IMR-90 (cell line): ENCODE measurements around the gene LILRA1. TPM values are rescaled to one million over a fixed set of nuclear protein-coding genes. Genes with fewer than 3 reads are reported as not detected.

Source experiments
- ATAC-seq: fragments of 200-7000 bp; cut with Tn5 transposase; 2 replicates; pipeline ENCODE4 v1.9.1; 2020; ENCODE audit warnings: low read depth, mild to moderate bottlenecking, moderate library complexity
- BruUV-seq: library from RNA; stranded (reverse); fragments of 400-500 nt; replicated peaks from 2 replicates; lab custom pipeline; 2021; lab: Mats Ljungman, UMichigan
- CTCF ChIA-PET: fragments of 300-600 bp; formaldehyde crosslinking; extraction: SDS; loops from one replicate; lab custom pipeline; 2021; ENCODE audit warnings: antibody characterized with exemption; lab: Yijun Ruan, JAX
- POLR2A ChIA-PET: fragments of 300-600 bp; sonication (Branson Sonifier 250); formaldehyde crosslinking; loops from one replicate; lab custom pipeline; 2022; ENCODE audit warnings: antibody characterized with exemption; ENCODE audit not compliant: unreplicated experiment; lab: Charles Lee
- DNase-seq: peaks from one replicate; pipeline ENCODE4 v3.0.0; 2013
- H2AFZ ChIP-seq: replicated peaks from 2 replicates; pipeline ENCODE3; 2013; ENCODE audit warnings: low read length, mild to moderate bottlenecking; ENCODE audit not compliant: poor library complexity
- H2AK5ac ChIP-seq: 2 replicates; pipeline ENCODE4 v1.6.1; 2013; ENCODE audit warnings: low read depth, low read length, inconsistent platforms
- H2AK9ac ChIP-seq: replicated peaks from 2 replicates; pipeline ENCODE3; 2013; ENCODE audit warnings: mild to moderate bottlenecking, low read depth, low read length, moderate library complexity; ENCODE audit not compliant: poor library complexity
- H2BK120ac ChIP-seq: 2 replicates; pipeline ENCODE4 v1.6.1; 2013; ENCODE audit warnings: low read depth, low read length, inconsistent platforms
- H2BK15ac ChIP-seq: 3 replicates; pipeline ENCODE4 v1.6.1; 2013; ENCODE audit warnings: low read depth, low read length, inconsistent platforms
- H2BK20ac ChIP-seq: 2 replicates; pipeline ENCODE4 v1.6.1; 2013; ENCODE audit warnings: low read depth, mild to moderate bottlenecking, inconsistent platforms, low read length, moderate library complexity
- H2BK5ac ChIP-seq: 2 replicates; pipeline ENCODE4 v1.6.1; 2013; ENCODE audit warnings: mild to moderate bottlenecking, low read depth, low read length, inconsistent platforms; ENCODE audit not compliant: poor library complexity, severe bottlenecking
- H3K14ac ChIP-seq: replicated peaks from 2 replicates; pipeline ENCODE4 v1.6.1; 2013; ENCODE audit warnings: low read depth, low read length, inconsistent platforms
- H3K18ac ChIP-seq: 2 replicates; pipeline ENCODE4 v1.6.1; 2013; ENCODE audit warnings: low read depth, low read length, control low read depth
- H3K23ac ChIP-seq: 2 replicates; pipeline ENCODE4 v1.6.1; 2013; ENCODE audit warnings: low read depth, low read length, inconsistent platforms
- H3K27ac ChIP-seq: 2 replicates; pipeline ENCODE4 v1.5.1; 2013; ENCODE audit warnings: mild to moderate bottlenecking, control low read depth, low read length; ENCODE audit not compliant: insufficient read depth
- H3K27me3 ChIP-seq: 2 replicates; pipeline ENCODE4 v1.6.1; 2013; ENCODE audit warnings: low read length; ENCODE audit not compliant: control insufficient read depth, insufficient read depth
- H3K36me3 ChIP-seq: 2 replicates; pipeline ENCODE4 v1.6.1; 2013; ENCODE audit warnings: low read length, mixed read lengths; ENCODE audit not compliant: control insufficient read depth, insufficient read depth
- H3K4ac ChIP-seq: 2 replicates; pipeline ENCODE4 v1.6.1; 2013; ENCODE audit warnings: low read depth, low read length, inconsistent platforms
- H3K4me1 ChIP-seq: 2 replicates; pipeline ENCODE4 v1.6.1; 2013; ENCODE audit warnings: low read length, mixed read lengths; ENCODE audit not compliant: control insufficient read depth, insufficient read depth
- H3K4me2 ChIP-seq: 2 replicates; pipeline ENCODE4 v1.6.1; 2013; ENCODE audit warnings: low read depth, mild to moderate bottlenecking, control low read depth, low read length, moderate library complexity
- H3K4me3 ChIP-seq: 2 replicates; pipeline ENCODE4 v1.5.1; 2013; ENCODE audit warnings: low read depth, mild to moderate bottlenecking, control low read depth, low read length, moderate library complexity; ENCODE audit not compliant: insufficient read depth
- H3K56ac ChIP-seq: 2 replicates; pipeline ENCODE4 v1.6.1; 2013; ENCODE audit warnings: low read length, inconsistent platforms; ENCODE audit not compliant: insufficient read depth; ENCODE audit errors: extremely low read depth
- H3K79me1 ChIP-seq, 2 experiments: 2 replicates each; pipeline ENCODE4 v1.6.1; 2013; ENCODE audit warnings: low read length in 2 of 2, inconsistent platforms in 1 of 2, low read depth in 1 of 2
- H3K9ac ChIP-seq: 2 replicates; pipeline ENCODE4 v1.6.1; 2013; ENCODE audit warnings: low read depth, low read length, control low read depth
- H3K9me1 ChIP-seq: 2 replicates; pipeline ENCODE4 v1.6.1; 2013; ENCODE audit warnings: low read length, inconsistent platforms; ENCODE audit not compliant: insufficient read depth
- H3K9me3 ChIP-seq: 2 replicates; pipeline ENCODE4 v1.6.1; 2013; ENCODE audit warnings: low read length; ENCODE audit not compliant: control insufficient read depth, insufficient read depth
- H4K20me1 ChIP-seq: 2 replicates; pipeline ENCODE4 v1.6.1; 2013; ENCODE audit warnings: low read length, inconsistent platforms; ENCODE audit not compliant: insufficient read depth
- H4K5ac ChIP-seq: 2 replicates; pipeline ENCODE4 v1.6.1; 2013; ENCODE audit warnings: mild to moderate bottlenecking, low read depth, low read length, control low read depth
- H4K8ac ChIP-seq, 2 experiments: 2 replicates each; pipeline ENCODE4 v1.6.1; 2013; ENCODE audit warnings: low read depth in 2 of 2, low read length in 2 of 2, control low read depth in 1 of 2, inconsistent platforms in 1 of 2
- H4K91ac ChIP-seq: 2 replicates; pipeline ENCODE4 v1.6.1; 2013; ENCODE audit warnings: low read depth, low read length, inconsistent platforms; ENCODE audit not compliant: insufficient read depth
- CHD1 ChIP-seq: IDR thresholded peaks from 2 replicates; pipeline ENCODE4 v1.6.1; 2012; ENCODE audit warnings: low read depth, low read length, improper control_type of control experiment
- MXI1 ChIP-seq: IDR thresholded peaks from 2 replicates; pipeline ENCODE4 v1.6.1; 2012; ENCODE audit warnings: low read depth, mild to moderate bottlenecking, low read length, moderate library complexity, borderline replicate concordance
- NFE2L2 ChIP-seq: fragments of 150-350 bp; IDR thresholded peaks from 2 replicates; pipeline ENCODE4 v1.6.1; 2016; ENCODE audit warnings: low read depth, mild to moderate bottlenecking, low read length
- RCOR1 ChIP-seq: IDR thresholded peaks from 2 replicates; pipeline ENCODE4 v1.6.1; 2012; ENCODE audit warnings: mild to moderate bottlenecking, low read length, improper control_type of control experiment; ENCODE audit not compliant: insufficient replicate concordance
- WGBS, 2 experiments: methylation state at CpG; one replicate each; pipeline versions ENCODE4 v1.1.5 to v1.1.7; 2013; ENCODE audit warnings: missing lambda C conversion rate in 2 of 2; ENCODE audit not compliant: insufficient read length in 1 of 2; ENCODE audit errors: extremely low coverage in 2 of 2; 5-methylcytosine and 5-hydroxymethylcytosine counted together
- dilution Hi-C: fragments of 300-500 bp; cut with HindIII; formaldehyde crosslinking; loops from one replicate; pipeline ENCODE4 v1.14.3; 2018; ENCODE audit warnings: low sequenced_read_pairs; ENCODE audit not compliant: unreplicated experiment
- in situ Hi-C: fragments of 300-500 bp; cut with MboI; formaldehyde crosslinking; loops from 3 replicates; pipeline ENCODE4 v1.14.3; 2019; ENCODE audit warnings: low sequenced_read_pairs, inconsistent platforms, mixed read lengths
- intact Hi-C: fragments of 100-400 bp; cut with micrococcal nuclease; formaldehyde crosslinking; loops from 2 replicates; pipeline ENCODE4 v1.10.0; 2022
- polyA plus RNA-seq, 3 experiments: library from polyadenylated mRNA; depleted of rRNA; stranded (reverse); fragments of >200 nt; gene quantifications; 2 replicates each; pipeline ENCODE4 v1.2.3, GENCODE V29; 2012; ENCODE audit warnings: low replicate concordance in 1 of 3
- total RNA-seq: library from RNA; depleted of rRNA; stranded (reverse); fragments of >200 nt; gene quantifications from 2 replicates; pipeline ENCODE4 v1.2.3, GENCODE V29; 2012
- TF ChIP-seq, protein P1 (sequence below): fragments of 150-350 bp; IDR thresholded peaks from 2 replicates; pipeline ENCODE4 v1.6.1; 2017; ENCODE audit warnings: mild to moderate bottlenecking, antibody characterized with exemption, low read length, low read depth

Gene LILRA1
- total and polyA plus RNA-seq, 2 of the 4 experiments (the other 2 are of a cell fraction): not detected

DNA sequence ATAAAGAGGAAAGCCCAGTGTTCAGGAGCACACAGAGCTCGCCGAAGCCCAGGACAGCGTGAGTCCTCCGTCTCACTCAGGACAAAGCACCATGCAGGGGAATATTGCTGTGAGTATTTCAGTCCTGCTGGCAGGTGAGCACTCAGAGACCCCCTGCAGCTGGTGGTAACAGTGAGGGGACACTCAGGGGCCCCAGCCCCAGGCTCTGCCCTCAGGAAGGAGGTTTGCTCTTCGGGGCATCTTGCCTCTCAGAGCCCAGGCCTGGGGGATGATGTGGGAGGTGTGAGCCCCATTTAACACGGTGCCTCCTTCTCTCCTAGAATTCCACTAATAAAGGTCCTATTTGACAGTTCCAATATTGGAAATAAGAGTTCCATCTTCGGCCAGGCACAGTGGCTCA is 14.8 kb downstream of the LILRA1 start:
- no peak overlapping the region for H2BK5ac ChIP-seq
- ChIA-PET CTCF (no interaction called here), POLR2A (no interaction called here)
- no peak overlapping the region for H3K9ac ChIP-seq
- H3K4ac ChIP-seq: no peak overlapping the region
- H3K27me3 ChIP-seq: no peaks in the 10 kb centered on the region
- intact Hi-C loops: no loop called here
- DNase-seq (no peak), ATAC-seq (no peak)
- H3K36me3 ChIP-seq: no peaks in the 10 kb centered on the region
- H2BK120ac ChIP-seq: no peak overlapping the region
- no peaks in the 10 kb centered on the region for H4K20me1 ChIP-seq
- no peaks in the 10 kb centered on the region for H3K4me1 ChIP-seq
- dilution Hi-C loops: no loop called here
- in situ Hi-C loops: no loop called here
- H2AK9ac ChIP-seq: no peak overlapping the region
- no peak overlapping the region for H4K5ac ChIP-seq
- H3K23ac ChIP-seq: no peak overlapping the region
- no CpG with 5 or more reads among the region's 7 CpGs for WGBS, 2 experiments
- H3K9me3 ChIP-seq: peaks cover 30% of the 10 kb centered on the region
- TF ChIP-seq CHD1 (no peak), MXI1 (no peak), NFE2L2 (no peak), RCOR1 (no peak)
- TF ChIP-seq, protein P1, sequence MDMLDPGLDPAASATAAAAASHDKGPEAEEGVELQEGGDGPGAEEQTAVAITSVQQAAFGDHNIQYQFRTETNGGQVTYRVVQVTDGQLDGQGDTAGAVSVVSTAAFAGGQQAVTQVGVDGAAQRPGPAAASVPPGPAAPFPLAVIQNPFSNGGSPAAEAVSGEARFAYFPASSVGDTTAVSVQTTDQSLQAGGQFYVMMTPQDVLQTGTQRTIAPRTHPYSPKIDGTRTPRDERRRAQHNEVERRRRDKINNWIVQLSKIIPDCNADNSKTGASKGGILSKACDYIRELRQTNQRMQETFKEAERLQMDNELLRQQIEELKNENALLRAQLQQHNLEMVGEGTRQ: no peak
- H3K18ac ChIP-seq: no peak overlapping the region
- no peak overlapping the region for H3K14ac ChIP-seq
- no peak overlapping the region for H3K4me3 ChIP-seq
- no peak overlapping the region for H2BK15ac ChIP-seq
- BruUV-seq: no TSS peak
- no peak overlapping the region for H4K91ac ChIP-seq
- no peak overlapping the region for H3K56ac ChIP-seq
- no peak overlapping the region for H2BK20ac ChIP-seq
- no peak overlapping the region for H3K27ac ChIP-seq
- no peak overlapping the region for H3K4me2 ChIP-seq
- no peak overlapping the region for H2AFZ ChIP-seq
- no peaks in the 10 kb centered on the region for H3K79me1 ChIP-seq
- no peaks in the 10 kb centered on the region for H3K9me1 ChIP-seq
- no peak overlapping the region for H2AK5ac ChIP-seq
- H4K8ac ChIP-seq: no peak overlapping the region
